NB4 (cell line): Measurements from ENCODE around the gene NTRK2.

Experiments
- DNase-seq: peaks from one replicate; pipeline ENCODE4 v3.0.0; 2010; ENCODE audit warnings: low read depth
- H3K4me3 ChIP-seq: one replicate; pipeline ENCODE4 v1.5.1; 2011; ENCODE audit warnings: mild to moderate bottlenecking, low read depth, low read length, moderate library complexity
- CTCF ChIP-seq: IDR thresholded peaks from one replicate; pipeline ENCODE4 v1.5.1; 2012; ENCODE audit warnings: low read depth, low read length
- MAX ChIP-seq: IDR thresholded peaks from 2 replicates; pipeline ENCODE4 v1.6.1; 2011; ENCODE audit warnings: low read depth, low read length
- MYC ChIP-seq: IDR thresholded peaks from 2 replicates; pipeline ENCODE4 v1.6.1; 2011; ENCODE audit warnings: low read depth, low read length
- POLR2A ChIP-seq: IDR thresholded peaks from 2 replicates; pipeline ENCODE4 v1.6.1; 2011; ENCODE audit warnings: mild to moderate bottlenecking; ENCODE audit not compliant: insufficient read length; ENCODE audit errors: extremely low read depth

The NTRK2 gene

GRCh38 chr9:84845956-84846900 is 176.7 kb downstream of the NTRK2 start:
- TF ChIP-seq CTCF (no peak), MYC (no peak), POLR2A (no peak)
- DNase-seq, result no peak
- no peak overlapping the region for H3K4me3 ChIP-seq

- DNase-seq, result no peak
- no peak overlapping the region for H3K4me3 ChIP-seq
- TF ChIP-seq MAX, result no peak
- TF ChIP-seq MYC, result no peak
- no peak for TF ChIP-seq POLR2A
- TF ChIP-seq CTCF, result no peak
Measured at GRCh38 chr9:84846906-84847305, 177.4 kb downstream of the NTRK2 start.

- no peak overlapping the region for H3K4me3 ChIP-seq
- DNase-seq, result no peak
- no peak for TF ChIP-seq CTCF
- TF ChIP-seq POLR2A, result no peak
- TF ChIP-seq MYC, result no peak
- no peak for TF ChIP-seq MAX
Measured at GRCh38 chr9:84849049-84849448, 179.5 kb downstream of the NTRK2 start.

- H3K4me3 ChIP-seq, result no peak overlapping the region
- no peak for TF ChIP-seq MYC
- TF ChIP-seq CTCF, result no peak
- no peak for TF ChIP-seq POLR2A
- TF ChIP-seq MAX, result no peak
- no peak for DNase-seq
Measured at GRCh38 chr9:84850830-84851392, 181.4 kb downstream of the NTRK2 start.

- no peak overlapping the region for H3K4me3 ChIP-seq
- TF ChIP-seq MYC, result no peak
- TF ChIP-seq POLR2A, result no peak
- TF ChIP-seq CTCF, result no peak
- no peak for TF ChIP-seq MAX
- DNase-seq, result no peak
Measured at GRCh38 chr9:84851935-84852585, 182.5 kb downstream of the NTRK2 start.
